HG03521 (cell line): ENCODE measurements around the gene TIAM2.
A peak's percentile ranks its signal among the peaks of the same experiment; 100 is the strongest.
"Not testable (repeated sequence)": the region's sequence is repeated elsewhere in the genome, so short reads cannot be mapped to it uniquely, and the experiment has no call there.

Source experiments
- ATAC-seq: cut with Tn5 transposase; IDR thresholded peaks from one replicate; pipeline ENCODE4 v1.9.1; 2021; ENCODE audit warnings: mild to moderate bottlenecking, moderate library complexity; ENCODE audit not compliant: unreplicated experiment

Gene TIAM2

DNA sequence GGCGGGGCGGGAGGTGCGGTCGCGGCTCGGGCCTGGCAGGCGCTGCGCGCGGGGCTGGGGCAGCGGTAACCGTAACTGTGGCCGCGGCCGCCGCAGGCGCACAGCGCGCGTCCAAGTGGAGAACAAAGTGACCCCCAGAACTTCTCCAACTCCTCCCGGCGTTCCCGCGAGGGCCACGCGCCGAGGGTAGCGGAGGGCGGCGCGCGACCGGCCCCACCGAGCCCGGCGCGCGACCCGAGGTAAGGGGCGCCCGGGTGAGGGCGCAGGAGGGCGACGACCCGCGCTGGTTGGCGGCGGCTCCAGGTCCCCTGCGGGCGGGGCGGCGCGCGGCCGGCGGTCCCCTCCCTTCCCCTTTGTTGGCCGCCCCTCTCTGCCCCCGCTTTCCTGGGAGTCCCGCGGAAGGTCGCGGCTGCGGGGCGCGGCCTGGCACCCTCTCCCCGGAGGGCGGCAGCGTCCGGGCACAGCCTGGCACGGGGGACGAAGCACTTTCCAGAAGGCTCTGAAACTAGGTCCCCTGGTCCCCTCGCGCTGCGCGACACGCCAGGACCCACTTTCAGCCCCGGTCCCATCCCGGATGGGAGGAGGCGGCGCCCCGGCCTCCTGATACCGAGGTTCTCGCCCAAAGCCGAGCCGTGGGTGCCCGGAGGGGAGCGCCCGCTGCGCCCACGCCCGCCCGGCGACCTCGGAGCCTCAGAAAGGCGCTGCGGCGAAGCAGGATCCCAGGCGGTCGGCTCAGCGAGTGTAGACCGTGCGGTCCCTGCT, at the start of gene TIAM2:
Gene TIAM2, plus strand, starts transcription at position 62 of the 762 bp plus-strand sequence. CDS start 133,909 bp downstream, outside the sequence.
- no peak for ATAC-seq

DNA sequence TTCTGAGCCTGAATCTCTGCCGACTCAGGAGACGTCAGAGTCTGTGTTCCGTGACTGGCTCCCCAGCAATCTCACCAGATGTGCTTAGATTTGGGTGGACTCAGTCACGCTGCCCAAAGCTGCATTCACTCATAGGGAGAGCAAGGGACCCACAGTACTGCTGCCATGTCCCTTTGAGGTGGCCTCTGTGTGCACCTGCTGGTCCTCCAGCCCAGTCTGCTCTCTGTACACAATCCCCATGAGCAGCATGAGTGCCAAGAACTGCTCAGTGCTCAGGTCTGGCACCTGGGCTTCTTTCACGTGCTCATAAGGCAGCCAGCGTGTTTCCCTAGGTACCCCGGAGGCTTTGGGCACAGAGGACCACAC, 44.2 kb upstream of the TIAM2 start:
- peak; percentile 5 for ATAC-seq

DNA sequence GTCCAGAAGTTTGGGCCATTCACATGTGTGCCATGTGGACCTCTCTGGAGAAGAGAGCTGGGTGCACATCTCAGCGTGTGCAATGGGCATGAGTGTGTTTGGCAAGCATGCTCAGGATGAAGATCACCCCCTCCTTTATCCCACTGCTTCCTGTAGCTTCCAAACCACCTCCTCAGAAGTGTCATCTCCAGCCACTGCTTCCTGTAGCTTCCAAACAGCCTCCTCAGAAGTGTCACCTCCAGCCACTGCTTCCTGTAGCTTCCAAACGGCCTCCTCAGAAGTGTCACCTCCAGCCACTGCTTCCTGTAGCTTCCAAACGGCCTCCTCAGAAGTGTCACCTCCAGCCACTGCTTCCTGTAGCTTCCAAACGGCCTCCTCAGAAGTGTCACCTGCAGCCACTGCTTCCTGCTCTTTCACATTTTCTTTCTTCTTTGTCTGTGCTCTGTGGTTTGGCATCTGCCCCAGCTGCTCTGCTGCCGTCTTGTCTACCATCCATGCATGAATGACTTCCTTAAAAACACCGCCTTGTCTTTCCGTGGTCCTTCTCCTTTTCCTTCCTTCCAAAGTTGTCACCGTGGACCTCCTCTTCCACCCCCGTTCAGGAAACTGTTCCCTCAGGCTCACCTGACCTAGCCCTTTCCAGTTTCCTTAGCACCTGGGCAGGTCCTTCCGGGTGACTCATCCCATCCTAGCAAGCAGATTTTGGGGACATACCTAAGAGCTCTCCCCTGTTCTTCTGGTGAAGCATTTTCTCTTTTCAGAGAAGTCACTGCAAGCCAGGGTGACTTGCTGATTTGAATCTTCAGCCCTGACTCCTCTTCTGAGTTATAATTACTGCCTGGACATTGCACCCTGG, 43.5 kb upstream of the TIAM2 start:
- ATAC-seq: peak; percentile 81

DNA sequence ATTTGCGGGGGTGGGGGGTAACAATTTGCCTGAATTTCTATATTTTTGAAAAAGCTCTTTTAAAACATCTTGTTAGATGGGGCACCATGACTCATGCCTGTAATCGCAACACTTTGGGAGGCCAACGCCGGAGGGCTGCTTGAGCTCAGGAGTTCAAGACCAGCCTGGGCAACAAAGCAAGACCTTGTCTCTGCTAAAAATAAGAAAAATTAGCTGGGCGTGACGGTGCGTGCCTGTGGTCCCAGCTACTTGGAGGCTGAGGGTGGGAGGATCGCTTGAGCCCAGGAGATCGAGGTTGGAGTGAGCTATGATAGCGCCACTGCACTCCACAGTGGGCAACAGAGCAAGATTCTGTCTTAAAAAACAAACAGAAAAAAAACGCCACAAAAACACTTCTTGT, 41.5 kb upstream of the TIAM2 start:
- no peak for ATAC-seq

DNA sequence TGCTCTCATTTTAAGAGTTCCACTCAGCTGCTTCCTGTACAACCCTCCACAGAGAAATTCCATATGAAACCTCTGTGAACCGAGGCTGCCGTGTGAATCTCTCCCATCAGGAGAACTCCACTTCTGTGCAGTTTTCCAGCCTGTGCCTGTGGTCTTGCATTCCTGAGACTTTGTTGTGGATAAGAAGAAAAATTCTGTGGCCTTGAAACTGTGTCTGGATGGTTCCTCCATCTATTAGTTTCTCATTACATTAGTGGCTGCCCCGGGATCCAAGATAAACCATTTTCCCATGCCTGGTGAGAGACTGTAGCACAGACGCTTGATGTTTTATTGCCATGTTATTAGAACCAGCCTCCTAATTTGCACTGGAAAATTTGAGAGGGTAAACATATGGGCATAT, 40.8 kb upstream of the TIAM2 start:
- ATAC-seq: no peak

DNA sequence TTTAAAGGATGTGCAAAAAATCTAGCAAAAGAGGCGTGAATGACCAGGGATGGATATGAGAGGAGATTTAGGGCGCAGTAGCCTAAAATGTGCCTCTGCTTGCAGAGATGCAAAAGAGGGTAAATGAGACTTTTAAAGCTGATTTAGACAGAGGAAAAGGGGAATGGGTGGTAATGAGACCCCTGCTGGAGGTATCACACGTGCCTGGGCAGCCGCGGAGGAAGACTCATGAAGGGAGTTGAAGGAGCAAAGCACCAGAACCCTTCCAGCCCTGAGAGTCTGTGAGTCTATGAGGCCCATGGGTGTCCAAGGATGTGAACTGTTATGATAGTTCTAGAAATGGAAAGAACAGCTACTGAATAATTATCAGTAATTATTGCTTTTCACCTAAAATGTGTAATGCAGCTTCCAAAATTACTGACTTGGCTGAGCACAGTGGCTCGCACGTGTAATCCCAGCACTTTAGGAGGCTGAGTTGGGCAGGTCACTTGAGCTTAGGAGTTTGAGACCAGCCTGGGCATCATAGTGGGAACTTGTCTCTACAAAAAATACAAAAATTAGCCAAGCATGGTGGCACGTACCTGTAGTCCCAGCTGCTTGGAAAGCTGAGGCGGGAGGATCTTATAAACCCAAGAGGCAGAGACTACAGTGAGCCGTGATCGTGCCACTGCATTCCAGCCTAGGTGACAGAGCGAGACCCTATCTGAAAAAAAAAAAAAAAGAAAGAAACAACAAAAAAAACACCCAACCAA, 38.2 kb upstream of the TIAM2 start:
- no peak for ATAC-seq

DNA sequence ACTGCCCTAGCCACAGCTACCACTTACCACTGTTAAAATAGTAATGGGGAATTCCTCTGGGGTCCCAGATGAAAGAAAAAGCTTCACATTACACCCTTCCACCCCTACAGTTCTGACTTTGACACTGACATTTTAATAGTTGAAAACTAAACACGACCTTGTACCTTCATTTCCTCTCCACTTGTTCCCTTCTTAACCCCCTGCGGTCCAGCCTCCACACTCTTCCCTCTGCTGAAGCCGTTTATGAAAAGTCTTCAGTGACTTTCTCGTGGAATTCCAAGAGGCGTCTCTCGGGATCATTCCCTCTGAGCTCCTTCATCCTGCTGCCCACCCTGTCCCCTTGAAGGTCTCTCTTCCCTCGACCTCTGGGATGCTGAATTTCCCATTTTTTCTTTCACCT, 36.6 kb upstream of the TIAM2 start:
- no peak for ATAC-seq

DNA sequence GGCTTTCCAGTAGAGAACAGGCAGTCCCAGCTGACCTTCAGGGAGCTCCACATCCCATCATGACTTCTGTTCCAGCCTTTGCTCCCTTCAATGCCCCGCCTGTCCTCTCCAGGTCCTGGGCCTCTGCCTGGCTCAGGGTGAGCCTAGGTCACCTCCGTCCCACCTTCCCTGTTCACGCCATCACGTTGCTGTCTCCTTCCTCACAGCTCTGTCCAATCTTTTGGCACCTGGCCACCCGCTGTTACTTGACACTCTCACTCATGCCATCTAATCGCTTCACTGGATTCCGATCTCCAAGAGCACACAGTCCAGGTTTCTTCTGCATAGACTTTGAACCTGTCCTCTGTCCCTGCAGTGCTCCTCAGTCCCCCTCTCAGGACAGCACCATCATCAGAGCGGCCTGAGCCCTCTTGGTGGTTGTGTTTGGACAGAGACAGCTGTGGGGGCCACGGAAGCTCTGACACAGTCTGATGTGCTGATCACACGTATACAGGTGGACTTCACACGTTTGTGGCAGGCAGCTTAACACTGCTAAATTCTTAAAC, 34.7 kb upstream of the TIAM2 start:
- no peak for ATAC-seq

DNA sequence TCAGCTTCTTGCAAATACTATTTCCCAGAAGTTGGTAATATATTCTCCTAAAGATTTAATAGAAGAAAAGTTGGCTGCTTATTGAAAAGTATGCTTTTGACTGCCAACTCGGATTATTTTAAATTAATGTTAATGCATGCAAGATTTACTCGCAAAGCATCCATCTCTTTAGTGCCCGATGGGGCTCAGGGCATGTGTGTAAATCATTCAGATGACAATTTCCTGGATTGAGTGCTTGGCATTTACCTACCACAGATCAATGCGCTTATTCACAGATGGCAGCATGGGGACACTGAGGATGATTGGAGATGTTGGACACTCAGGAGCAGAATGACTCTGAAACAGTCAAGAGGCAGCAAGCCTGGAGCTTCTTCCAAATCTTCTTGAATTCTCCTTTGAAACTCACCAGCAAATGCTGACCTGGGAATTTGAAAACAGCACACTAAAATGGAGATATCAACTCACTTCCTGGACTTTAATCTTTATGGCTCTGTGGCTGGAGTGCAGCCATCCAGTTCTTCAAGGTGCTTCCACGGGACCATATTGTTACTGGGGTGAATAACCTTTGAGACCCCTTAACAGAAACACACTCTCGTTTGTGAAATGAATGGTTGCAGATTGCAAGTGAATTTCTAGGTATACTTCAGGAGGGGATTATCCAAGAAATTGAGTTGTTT, 34.1 kb upstream of the TIAM2 start:
- no peak for ATAC-seq

DNA sequence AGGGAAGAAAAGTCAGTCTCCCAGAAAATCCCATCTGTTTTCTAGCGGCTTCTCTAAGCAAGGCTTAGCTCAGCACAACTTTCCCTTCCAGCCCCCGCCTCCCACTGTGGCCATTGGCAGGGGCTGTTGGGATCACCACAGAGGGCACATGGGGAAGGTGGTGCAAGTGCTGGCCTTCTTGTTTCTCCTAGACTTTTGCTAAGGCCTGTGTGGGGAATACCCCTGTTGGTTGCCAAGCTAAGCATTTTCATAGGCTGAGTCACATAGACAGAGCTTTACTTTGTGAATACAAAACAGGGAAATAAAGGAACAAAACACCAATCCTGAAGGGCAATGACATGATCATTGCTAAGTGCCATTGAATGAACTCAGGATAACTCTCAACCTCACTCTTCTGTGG, 32.4 kb upstream of the TIAM2 start:
- no peak for ATAC-seq

DNA sequence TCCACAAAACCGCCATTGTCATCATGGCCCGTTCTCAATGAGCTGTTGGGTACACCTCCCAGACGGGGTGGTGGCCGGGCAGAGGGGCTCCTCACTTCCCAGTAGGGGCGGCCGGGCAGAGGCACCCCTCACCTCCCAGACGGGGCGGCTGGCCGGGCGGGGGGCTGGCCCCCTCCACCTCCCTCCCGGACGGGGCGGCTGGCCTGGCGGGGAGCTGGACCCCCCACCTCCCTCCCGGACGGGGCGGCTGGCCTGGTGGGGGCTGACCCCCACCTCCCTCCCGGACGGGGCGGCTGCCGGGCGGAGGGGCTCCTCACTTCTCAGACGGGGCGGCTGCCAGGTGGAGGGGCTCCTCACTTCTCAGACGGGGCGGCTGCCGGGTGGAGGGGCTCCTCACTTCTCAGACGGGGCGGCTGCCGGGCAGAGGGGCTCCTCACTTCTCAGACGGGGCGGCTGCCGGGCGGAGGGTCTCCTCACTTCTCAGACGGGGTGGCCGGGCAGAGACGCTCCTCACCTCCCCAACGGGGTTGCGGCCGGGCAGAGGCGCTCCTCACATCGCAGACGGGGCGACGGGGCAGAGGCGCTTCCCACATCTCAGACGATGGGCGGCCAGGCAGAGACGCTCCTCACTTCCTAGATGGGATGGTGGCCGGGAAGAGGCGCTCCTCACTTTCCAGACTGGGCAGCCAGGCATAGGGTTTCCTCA, 28.9 kb upstream of the TIAM2 start:
- ATAC-seq: not testable (repeated sequence)

DNA sequence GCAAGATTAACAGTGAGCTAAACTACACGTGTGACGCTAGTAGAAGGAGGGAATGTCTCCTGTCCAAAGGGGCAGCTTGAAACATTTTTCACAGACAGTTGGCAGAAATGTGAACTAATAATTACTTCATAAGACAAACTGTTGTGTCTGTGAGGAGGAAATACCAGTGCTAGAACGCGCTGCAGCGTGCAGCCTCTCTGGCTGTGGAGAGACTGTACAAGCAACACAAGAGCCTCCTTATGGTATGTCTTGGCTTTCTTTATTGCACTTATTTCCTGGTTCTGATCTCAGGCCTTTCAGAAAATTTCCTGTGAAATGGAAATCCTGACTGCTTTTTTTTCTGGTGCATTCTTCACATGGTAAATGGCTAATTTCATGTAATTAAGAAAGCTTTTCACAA, 25.3 kb upstream of the TIAM2 start:
- ATAC-seq: no peak

DNA sequence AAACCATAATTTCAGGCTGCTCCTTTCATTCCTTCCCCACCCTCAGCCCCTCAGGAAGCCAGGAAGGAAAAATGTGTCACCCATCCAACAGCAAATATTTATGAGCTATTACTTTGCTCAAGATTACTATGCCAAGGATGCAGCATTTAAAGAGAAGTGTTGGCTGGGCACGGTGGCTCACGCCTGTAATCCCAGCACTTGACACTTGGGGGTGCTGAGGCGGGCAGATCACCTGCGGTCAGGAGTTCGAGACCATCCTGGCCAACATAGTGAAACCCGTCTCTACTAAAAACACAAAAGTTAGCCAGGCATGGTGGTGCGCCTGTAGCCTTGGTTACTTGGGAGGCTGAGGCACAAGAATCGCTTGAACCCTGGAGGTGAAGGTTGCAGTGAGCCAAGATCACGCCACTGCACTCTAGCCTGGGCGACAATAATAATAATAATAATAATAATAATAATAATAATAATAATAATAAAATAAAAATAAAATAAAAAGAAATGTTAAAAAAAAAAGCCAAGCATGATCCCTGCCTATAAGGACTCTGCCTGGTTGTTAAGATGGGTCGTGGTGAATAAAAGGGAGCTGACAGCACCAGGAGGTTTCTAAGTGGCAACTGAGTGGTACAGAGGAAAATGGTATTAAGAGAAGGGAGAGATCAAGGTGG, 20.5 kb upstream of the TIAM2 start:
- no peak for ATAC-seq

DNA sequence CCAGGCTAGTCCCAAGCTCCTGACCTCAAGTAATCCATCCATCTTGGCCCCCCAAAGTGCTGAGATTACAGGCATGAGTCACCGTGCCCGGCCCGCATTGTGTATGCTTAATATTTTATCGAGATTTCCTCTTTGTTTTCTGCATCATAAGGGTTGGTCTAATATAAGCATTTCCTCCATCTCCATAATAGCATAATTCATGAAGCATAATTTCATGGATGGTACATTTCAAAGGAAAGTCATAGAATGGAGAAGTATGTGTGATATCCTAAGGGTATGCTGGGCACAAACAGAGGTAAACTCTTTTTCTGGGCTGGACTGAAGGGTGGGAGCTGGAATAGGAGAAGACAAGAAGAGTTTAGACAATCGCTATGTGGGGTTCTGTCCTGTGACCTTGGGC, 17.5 kb upstream of the TIAM2 start:
- ATAC-seq: no peak

DNA sequence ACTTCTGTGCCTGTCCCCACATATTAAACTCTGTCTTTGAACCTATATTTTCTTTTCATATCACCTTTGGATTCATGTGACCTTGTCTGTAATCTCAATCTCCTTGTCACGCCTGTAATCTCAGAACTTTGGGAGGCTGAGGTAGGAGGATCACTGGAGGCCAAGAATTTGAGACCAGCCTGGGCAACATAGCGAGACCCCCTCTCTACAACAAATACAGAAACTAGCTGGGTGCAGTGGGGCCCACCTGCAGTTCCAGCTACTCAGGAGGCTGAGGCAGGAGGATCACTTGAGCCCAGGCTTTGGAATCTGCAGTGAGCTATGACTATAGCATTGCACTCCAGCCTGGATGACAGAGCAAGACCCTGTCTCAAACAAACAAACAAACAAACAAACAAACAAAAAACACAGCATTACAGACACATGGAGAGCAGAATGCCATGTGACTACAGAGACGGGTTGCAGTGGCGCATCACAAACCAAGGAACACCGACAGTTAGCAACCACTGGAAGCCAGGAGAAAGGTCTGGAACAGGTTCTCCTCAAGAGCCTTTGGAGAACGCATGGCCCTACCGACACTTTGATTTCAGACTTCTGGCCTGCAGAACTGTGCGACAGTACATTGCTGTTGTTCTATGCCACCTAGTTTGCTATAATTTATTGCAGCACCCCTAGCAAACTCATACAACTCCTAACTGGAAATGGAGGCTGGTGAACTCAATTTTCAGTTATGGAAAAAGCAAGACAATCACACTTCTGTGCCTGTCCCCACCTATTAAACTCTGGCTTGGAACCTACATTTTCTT, 14.6 kb upstream of the TIAM2 start:
- ATAC-seq: no peak

DNA sequence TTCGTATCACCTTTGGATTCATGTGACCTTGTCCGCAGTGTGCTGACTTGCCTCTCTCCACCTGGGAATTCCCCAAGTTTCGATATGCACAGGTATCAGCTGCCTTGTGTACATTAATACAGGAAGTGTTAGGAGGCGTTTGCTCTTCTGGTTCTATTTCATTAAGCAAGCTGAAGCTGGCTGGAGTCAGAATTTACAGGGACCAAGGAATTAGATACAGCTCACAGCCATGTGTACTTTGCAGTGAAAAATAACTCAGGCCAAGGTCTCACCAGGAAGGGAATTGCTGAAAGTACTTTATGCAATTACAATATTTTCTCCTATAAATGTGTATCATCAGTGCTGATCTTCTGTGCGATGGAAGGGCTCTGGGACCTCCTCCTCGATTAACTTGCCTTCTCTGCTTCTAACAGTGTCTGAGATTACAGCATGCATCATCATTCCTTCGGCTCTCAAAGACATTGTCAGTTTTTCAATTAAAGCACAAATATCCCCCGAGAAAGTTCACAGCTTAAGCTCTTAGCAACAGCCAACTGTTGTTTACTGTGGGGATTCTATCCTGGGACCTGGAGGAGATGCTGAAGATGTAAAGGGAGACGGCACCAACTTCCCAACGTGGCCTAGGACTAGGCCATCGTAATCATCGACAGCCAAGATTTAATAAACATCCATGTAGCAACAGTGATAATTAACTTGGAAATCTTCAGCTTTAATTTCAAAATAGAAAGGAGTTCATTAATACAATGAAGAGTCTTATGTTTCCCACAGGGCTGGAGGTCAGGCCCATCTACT, 13.8 kb upstream of the TIAM2 start:
- peak; percentile 65 for ATAC-seq

DNA sequence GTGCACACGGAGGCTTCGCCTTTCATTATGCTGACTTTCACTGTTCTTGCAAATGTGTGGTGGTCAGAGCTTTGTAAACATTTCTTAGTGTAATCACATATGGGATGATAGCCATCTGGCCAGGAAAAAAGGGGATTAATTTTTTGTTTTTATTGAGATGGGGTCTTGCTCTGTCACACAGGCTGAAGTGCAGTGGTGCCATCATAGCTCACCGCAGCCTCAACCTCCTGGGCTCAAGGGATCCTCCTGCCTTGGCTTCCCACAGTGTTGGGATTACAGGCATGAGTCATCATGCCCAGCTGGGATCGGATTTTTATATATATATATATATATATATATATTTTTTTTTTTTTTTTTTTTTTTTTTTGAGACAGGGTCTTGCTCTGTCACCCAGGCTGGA, 11.0 kb upstream of the TIAM2 start:
- no peak for ATAC-seq

DNA sequence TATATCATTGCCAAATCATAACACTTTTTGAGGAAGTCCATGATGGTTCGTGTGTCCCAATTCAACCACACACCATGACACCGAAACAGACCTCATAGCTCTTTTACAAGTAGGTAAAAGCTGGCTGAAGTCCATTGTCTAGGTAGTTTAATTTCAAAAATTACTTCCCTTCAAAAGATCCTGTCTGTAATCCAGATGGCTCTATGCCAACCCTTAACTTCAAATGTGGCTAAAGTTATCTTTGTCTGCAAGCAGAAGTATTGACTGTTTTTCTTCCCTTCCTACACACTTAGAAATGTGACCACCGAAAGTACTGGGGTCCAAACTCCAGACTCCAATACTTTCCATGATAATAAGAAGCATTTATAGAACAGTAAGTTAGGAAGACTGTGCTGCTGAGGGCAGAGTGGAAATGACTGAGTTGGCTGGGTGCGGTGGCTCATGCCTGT, 8.3 kb upstream of the TIAM2 start:
- ATAC-seq: no peak
